Measurements from ENCODE around the gene PTEN.
"Not testable (repeated sequence)": the region's sequence is repeated elsewhere in the genome, so short reads cannot be mapped to it uniquely, and the experiment has no call there.

The PTEN gene

DNA sequence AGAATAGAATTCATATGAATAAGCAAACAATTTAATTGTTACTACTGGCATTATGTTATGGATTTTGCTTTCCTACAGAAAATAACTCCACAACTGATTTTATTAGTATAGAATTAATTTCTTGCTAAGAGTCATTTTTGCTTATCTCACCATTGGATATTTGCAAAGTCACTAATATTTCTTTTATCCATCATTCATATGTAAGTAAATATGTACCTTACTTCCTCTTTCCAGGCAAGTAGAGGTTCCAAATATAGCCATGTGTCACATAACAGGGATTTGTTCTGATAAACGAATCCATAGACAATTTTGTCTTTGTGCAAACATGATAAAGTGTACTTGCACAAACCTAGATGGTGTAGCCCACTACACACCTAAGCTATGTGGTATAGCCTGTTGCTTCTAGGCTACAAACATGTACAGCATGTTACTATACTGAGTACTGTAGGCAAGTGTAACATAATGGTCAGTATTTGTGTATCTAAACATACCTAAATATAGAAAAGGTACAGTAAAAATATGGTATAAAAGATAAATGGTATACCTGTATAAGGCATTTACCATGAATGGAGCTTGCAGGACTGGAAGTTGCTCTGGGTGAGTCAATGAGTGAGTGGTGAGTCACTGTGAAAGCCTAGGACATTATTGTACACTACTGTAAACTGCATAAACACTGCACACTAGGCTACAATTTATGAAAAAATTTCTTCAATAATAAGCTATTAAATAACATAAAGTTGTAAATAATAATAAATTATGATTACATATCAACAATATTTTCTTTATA is 18.4 kb upstream of the PTEN start:
- in situ Hi-C loops (cut with HindIII; ENCODE audit: low sequenced_read_pairs), result no loop called here

DNA sequence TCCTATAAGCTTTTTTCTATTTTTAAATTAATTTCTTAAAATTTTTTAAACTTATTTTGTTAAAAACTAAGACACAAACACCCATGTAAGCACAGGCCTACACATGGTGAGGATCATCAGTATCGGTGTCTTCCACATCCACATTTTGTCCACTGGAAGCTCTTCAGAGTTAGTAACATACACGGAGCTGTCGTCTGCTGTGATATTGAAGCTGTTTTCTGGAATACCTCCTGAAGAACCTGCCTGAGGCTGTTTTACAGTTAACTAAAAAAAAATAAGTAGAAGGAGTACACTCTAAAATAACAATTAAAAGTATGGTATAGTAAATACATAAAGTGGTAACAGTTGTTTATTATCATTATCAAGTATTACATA is 17.8 kb upstream of the PTEN start:
- in situ Hi-C loops (cut with HindIII; ENCODE audit: low sequenced_read_pairs), result no loop called here

DNA sequence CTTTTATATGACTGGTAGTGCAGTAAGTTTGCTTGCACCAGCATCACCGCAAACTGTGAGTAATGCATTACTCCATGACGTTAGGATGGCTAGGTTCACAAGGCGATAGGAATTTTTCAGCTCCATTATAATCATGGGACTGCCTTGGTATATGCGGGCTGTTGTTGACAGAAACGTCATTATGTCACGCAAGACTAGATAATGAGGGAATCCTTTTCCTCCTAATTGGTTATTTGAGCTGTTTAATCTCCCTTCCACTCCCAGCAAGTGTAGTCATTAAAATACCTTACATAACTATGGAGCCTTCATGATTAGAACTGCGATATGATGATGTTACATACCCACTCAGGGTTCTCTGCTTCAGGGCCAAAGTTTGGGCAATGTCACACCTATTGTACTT is 17.4 kb upstream of the PTEN start:
- in situ Hi-C loops (cut with HindIII; ENCODE audit: low sequenced_read_pairs), result no loop called here

DNA sequence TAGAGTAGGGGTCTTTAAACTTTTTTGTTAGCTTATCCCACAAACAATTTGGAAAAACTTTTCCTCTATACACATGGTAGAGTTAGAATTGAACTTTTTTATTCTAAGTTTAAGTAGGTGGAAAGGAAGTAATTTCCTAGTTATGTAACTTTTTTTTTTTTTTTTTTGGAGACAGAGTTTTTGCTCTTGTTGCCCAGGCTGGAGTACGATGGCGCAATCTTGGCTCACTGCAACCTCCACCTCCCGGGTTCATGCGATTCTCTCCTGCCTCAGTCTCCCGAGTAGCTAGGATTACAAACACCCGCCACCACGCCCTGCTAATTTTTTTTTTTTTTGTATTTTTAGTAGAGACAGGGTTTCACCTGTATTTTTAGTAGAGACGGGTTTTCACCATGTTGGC is 16.7 kb upstream of the PTEN start:
- in situ Hi-C loops (cut with HindIII; ENCODE audit: low sequenced_read_pairs), result not testable (repeated sequence)

DNA sequence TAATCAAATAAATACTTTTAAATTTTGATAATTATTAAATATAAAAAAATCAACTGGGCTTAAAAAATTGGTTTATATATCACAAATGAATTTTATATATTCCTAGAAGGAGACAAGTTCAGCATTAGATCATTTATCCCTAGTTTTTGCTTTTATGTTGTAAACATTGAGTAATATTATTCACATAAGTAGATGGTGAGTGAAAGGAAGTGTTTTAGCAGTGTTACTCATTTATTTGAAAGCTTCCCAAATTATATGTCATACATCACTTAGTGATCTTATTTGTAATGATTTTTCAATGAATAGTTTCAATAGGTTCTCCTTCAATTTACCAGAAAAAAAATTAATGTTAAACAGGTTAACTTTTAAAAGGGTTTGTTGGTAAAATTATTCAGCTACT is 15.9 kb upstream of the PTEN start:
- in situ Hi-C loops (cut with HindIII; ENCODE audit: low sequenced_read_pairs), result no loop called here

DNA sequence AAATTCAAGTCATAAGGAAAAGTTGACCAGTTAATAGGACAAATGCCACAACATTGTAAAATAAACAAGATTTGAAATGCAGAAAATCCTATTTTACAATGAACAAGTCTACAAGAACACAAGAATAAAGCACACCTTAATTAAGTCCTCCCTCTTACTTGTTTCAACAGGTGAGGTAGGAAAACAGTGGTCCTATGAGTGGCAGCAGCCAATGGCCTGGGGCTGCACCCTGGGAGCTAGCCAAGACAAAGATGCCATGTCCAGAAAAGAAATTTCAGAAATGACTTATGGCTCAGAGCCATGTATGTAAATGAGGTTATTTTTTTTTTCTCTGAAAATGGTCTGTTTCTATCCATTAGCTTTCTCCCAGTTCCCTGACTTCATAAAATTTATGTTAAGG is 14.4 kb upstream of the PTEN start:
- in situ Hi-C loops (cut with HindIII; ENCODE audit: low sequenced_read_pairs), result no loop called here

DNA sequence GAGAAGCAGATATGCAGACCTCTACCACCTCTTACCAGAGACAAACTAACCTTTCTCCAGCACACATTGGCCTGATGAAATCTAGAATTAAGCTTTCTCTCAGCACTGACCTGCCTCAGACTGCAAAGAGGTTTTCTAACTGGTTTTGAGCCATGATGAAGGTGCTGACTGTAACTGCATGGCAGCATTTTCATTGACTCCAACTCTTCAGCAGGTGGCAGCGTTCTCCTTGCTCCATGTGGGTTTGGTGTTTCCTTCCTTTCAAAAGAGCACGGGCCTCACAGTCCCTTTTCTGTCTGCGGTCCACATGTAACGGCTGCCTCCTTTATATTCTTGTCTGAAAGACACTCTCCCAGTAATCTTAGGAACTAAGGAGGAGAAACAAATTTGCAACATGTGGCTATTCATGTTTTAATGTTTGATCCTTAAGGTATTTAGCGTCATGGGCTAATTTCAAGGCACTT is 12.7 kb upstream of the PTEN start:
- in situ Hi-C loops (cut with HindIII; ENCODE audit: low sequenced_read_pairs), result loop anchor here (25.0 kb wide), 1 partner anchor 712 kb away; no protein-coding TSS in a partner anchor

DNA sequence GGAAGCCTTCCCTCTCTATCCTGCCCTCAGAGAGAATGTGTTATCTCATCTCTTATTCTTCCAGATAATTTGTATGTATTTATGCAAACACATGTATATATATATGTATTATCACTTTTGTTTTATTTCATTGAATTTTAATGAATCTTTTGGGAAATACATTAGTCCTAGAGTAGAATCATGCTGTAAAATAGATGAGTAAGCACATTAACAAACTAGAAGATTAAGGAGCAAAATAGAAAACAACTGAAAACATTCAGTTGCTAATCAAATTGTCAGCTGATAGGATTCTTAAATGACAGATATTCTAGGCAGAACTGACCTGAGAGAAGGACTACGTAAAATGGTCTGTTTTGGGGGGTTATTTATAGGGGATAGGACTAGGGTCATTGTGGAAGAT is 11.3 kb upstream of the PTEN start:
- in situ Hi-C loops (cut with HindIII; ENCODE audit: low sequenced_read_pairs), result loop anchor here (25.0 kb wide), 1 partner anchor 710 kb away; no protein-coding TSS in a partner anchor

DNA sequence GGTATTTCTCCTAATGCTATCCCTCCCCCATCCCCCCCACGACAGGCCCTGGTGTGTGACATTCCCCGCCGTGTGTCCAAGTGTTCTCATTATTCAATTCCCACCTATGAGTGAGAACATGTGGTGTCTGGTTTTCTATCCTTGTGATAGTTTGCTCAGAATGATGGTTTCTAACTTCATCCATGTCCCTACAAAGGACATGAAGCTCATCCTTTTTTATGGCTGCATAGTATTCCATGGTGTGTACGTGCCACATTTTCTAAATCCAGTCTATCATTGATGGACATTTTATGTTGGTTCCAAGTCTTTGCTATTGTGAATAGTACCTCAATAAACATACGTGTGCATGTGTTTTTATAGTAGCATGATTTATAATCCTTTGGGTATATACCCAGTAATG is 8.2 kb upstream of the PTEN start:
- in situ Hi-C loops (cut with HindIII; ENCODE audit: low sequenced_read_pairs), result loop anchor here (25.0 kb wide), 1 partner anchor 707 kb away; no protein-coding TSS in a partner anchor

DNA sequence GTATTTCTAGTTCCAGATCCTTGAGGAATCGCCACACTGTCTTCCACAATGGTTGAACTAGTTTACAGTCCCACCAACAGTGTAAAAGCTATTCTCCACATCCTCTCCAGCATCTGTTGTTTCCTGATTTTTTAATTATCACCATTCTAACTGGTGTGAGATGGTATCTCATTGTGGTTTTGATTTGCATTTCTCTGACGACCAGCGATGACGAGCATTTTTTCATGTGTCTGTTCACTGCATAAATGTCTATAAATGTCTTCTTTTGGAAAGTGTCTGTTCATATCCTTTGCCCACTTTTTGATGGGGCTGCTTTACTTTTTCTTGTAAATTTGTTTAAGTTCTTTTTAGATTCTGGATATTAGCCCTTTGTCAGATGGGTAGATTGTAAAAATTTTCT is 7.8 kb upstream of the PTEN start:
- in situ Hi-C loops (cut with HindIII; ENCODE audit: low sequenced_read_pairs), result loop anchor here (25.0 kb wide), 1 partner anchor 707 kb away; no protein-coding TSS in a partner anchor

DNA sequence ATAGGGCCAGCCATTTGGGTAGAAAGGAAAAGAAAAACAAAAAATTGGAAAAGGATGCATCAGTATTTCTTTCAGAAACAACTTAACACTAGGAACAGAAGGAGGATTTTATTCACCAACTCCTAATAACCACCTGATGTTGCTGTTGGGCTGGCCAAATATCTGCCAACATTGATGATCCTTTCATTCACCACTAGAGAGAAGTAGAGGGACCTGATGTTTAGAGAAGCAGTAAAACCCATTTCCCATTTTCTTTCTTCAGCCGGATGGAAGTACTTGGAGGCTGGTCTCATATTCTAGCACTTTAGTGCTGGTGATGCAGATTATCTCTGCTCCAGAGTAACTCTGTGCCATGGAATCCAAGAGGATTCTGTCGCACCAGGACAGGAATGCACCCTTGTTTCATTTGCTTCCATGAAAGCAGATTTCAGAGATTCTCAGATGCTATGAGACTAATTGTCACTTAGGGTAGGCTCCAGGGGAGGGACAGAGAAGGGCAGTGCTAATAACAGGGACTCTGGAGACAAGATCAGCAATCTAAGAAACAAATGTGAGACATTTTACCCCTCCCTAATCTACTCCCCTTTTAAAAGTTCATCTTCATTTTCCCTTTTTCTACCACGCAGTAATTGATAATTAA is 3.1 kb upstream of the PTEN start:
- in situ Hi-C loops (cut with HindIII; ENCODE audit: low sequenced_read_pairs), result loop anchor here (25.0 kb wide), 1 partner anchor 702 kb away; no protein-coding TSS in a partner anchor

DNA sequence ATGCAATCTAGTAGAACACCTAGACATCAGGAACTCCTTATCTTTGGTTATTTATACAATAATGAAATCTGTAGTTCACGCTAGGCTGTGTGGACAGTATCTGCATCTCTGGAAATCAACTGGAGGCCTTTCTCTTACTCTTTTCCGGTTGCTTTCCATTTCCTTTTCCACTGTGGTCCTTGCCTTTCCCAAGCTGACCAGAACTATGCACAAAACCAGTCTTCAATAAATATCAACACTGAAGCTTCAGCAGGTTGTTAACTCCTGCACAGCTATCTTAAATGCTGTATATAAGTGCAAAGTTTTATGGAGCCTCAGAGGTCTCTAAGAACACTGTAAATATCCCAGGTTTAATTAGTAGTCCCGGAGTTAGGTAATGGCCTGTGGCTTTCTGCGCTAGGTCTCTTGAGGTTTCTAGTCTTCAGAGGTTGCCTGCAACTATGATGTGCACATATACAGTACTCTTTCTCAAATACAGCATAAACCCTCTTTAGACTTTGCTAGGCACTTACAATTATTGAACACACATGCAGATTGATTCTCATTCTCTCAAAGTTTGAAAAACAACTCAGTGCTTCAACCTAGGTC is 2.5 kb upstream of the PTEN start:
- in situ Hi-C loops (cut with HindIII; ENCODE audit: low sequenced_read_pairs), result loop anchor here (25.0 kb wide), 1 partner anchor 701 kb away; no protein-coding TSS in a partner anchor

DNA sequence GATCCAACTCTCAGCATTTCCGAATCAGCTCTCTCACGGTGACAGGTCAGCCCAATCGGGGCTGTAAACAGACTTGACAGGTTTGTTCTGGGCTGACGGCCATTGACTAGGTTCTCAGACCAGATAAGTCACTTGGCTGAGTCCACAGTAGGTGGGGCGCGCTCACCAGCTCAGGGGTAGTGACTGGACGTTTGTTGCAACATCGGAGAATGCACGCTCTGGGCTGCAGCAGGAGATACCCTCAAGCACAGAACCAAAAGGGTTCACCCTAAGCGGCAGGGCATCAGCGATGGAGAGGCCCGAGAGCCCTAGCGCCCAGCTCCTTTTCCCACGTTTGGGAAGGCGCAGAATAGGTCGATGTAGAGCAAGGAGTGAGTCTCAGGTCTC is 1.9 kb upstream of the PTEN start:
- in situ Hi-C loops (cut with HindIII; ENCODE audit: low sequenced_read_pairs), result loop anchor here (25.0 kb wide), 1 partner anchor 701 kb away; no protein-coding TSS in a partner anchor

DNA sequence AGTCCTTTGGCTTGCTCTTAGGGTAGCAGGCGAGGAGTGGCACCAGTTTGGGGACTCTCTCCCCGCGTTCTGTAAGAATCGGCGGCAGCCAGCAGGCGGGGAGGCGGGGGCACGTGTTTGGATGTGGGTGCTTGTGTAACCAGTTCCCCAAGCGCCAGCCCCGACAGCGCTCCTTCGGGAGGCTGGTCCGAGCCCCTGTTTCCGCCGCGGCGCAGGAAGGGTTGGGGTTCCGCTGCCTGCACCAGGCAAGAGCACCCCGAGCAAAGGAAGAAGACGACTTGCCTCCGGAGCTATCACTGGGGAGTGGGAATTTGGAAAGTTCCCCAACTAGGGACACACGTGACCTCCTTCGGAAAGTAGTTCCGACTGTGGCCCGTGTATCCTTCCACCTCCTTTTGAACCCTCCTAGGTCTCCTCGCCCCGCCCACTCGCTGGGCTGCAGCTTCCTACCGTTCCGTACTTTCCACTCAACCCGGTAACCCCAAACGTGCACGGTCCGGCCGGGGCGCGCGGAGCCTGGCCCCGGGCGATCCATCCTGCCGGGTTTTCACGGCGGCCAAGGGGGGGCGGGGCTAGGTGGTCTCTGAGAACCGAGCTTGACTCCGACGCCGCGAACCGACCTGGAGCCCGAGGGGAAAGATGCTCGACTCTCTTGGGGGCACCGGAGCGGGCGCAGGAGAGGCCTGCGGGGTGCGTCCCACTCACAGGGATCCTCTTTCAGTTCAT is 1.3 kb upstream of the PTEN start:
- in situ Hi-C loops (cut with HindIII; ENCODE audit: low sequenced_read_pairs), result loop anchor here (25.0 kb wide), 1 partner anchor 700 kb away; no protein-coding TSS in a partner anchor

DNA sequence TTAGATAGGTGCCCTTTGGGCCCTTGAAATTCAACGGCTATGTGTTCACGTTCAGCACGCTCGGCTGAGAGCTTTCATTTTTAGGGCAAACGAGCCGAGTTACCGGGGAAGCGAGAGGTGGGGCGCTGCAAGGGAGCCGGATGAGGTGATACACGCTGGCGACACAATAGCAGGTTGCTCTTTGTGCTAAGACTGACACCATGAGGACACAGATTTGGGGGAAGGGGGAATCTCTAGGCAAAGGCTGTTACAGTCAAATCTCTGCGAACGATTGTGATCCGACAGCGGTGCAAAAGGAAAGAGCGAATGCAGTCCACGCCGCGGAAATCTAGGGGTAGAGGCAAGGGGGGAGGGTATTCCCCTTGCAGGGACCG is 759 bp upstream of the PTEN start:
- in situ Hi-C loops (cut with HindIII; ENCODE audit: low sequenced_read_pairs), result loop anchor here (25.0 kb wide), 1 partner anchor 700 kb away; no protein-coding TSS in a partner anchor

DNA sequence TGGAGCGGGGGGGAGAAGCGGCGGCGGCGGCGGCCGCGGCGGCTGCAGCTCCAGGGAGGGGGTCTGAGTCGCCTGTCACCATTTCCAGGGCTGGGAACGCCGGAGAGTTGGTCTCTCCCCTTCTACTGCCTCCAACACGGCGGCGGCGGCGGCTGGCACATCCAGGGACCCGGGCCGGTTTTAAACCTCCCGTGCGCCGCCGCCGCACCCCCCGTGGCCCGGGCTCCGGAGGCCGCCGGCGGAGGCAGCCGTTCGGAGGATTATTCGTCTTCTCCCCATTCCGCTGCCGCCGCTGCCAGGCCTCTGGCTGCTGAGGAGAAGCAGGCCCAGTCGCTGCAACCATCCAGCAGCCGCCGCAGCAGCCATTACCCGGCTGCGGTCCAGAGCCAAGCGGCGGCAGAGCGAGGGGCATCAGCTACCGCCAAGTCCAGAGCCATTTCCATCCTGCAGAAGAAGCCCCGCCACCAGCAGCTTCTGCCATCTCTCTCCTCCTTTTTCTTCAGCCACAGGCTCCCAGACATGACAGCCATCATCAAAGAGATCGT is 598 bp downstream of the PTEN start:
- in situ Hi-C loops (cut with HindIII; ENCODE audit: low sequenced_read_pairs), result loop anchor here (25.0 kb wide), 1 partner anchor 698 kb away; no protein-coding TSS in a partner anchor

DNA sequence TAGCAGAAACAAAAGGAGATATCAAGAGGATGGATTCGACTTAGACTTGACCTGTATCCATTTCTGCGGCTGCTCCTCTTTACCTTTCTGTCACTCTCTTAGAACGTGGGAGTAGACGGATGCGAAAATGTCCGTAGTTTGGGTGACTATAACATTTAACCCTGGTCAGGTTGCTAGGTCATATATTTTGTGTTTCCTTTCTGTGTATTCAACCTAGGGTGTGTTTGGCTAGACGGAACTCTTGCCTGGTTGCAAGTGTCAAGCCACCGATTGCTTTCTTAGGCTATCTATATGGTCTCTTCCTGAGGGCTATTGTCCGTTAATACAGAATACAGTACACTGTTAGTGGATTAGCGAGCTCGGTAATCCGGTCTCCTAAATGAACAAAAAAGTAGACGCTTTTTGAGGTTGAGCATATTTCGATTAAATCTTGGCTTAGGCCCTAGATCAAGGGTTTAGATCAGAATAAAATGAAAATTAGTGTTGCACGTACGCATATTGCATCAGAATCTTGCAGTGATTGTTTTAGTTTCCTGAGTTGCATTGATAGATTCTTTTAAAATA is 1.2 kb downstream of the PTEN start:
- in situ Hi-C loops (cut with HindIII; ENCODE audit: low sequenced_read_pairs), result loop anchor here (25.0 kb wide), 1 partner anchor 698 kb away; no protein-coding TSS in a partner anchor

DNA sequence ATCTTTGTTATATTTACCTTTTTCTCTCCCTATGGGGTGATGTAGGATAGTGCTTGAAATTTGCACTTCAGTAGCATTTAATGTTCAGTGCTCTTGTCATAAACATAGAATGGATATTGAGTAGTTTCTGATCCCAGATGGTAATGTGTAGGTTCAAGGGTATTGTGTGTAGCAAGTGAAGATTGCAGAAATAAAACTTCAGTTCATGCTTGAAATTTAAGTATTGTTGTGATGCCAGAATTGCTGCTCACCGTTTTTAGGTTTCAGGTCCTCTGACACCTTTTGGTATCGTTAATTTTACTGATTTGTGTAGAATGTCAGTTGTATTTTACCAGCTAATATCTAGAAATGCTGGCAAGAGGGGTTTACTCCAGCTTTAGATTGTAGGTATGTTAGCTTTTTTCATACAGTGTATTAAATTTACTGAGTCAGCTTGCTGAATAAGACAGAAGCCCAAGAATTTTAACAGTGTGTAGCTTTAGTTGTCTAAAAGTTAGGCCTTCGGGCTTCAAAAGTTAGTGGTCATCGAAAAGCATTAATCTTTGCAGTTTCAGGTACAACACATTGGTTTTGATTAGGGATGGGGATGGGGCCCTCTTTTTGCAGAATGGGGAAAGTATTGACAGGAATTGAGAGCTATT is 1.9 kb downstream of the PTEN start:
- in situ Hi-C loops (cut with HindIII; ENCODE audit: low sequenced_read_pairs), result loop anchor here (25.0 kb wide), 1 partner anchor 697 kb away; no protein-coding TSS in a partner anchor

DNA sequence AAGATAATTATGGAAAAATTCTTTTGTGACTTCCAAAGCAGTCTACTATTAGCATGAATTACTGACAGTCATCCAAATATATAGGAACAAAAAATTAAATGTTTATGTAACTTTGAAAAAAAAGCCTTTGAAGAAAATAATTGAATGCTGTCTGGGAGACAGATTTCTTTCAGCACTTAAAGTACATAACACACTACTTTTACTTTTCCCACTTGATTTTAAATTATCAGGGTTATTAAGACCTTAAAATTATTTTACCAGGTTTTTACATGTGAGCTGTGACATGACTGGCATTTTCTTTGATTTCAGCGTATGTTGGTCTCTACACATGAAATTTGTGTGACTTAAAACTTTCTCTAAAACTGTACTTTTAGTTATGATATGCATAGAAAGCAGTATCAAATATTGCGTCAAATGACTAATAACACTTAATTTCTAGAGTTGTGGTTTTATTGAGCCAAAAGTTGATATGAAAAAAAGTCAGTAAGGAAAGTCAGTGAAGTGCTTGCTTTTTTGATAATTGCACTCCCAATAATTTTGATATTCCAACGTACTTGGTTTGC is 3.1 kb downstream of the PTEN start:
- in situ Hi-C loops (cut with HindIII; ENCODE audit: low sequenced_read_pairs), result loop anchor here (25.0 kb wide), 1 partner anchor 696 kb away; no protein-coding TSS in a partner anchor

Measured in DLD1 (cell line).